Activated CD8-positive, alpha-beta T cell treated with anti-CD3 and anti-CD28 coated beads for 36 hours (primary cell): ENCODE results near the gene FAM177A1. TPM values are rescaled to one million over a fixed set of nuclear protein-coding genes. Genes with fewer than 3 reads are reported as not detected.
"Not testable (repeated sequence)": the region's sequence is repeated elsewhere in the genome, so short reads cannot be mapped to it uniquely, and the experiment has no call there.

ENCODE experiments used
- ATAC-seq: fragments of 200-7000 bp; cut with Tn5 transposase; one replicate; pipeline ENCODE4 v1.10.0; 2021; ENCODE audit warnings: mild to moderate bottlenecking, moderate library complexity
- CTCF ChIA-PET: fragments of 350-600 bp; sonication (Branson Sonifier 250); formaldehyde crosslinking; loops from one replicate; lab custom pipeline; 2021; ENCODE audit warnings: antibody characterized with exemption; lab: Charles Lee
- POLR2A ChIA-PET: fragments of 350-600 bp; sonication (Branson Sonifier 250); formaldehyde crosslinking; loops from one replicate; lab custom pipeline; 2021; ENCODE audit warnings: antibody characterized with exemption; lab: Charles Lee
- DNase-seq: peaks from one replicate; pipeline ENCODE4 v3.0.0-alpha.2; 2020
- H3K27ac Mint-ChIP-seq: one replicate; pipeline ENCODE4 v1.8.0; 2021; ENCODE audit warnings: mild to moderate bottlenecking, mixed read lengths
- H3K27me3 Mint-ChIP-seq: one replicate; pipeline ENCODE4 v1.8.0; 2021; ENCODE audit warnings: mixed read lengths
- H3K36me3 Mint-ChIP-seq: one replicate; pipeline ENCODE4 v1.8.0; 2021; ENCODE audit warnings: low read depth, mixed read lengths
- H3K4me1 Mint-ChIP-seq: one replicate; pipeline ENCODE4 v1.8.0; 2021; ENCODE audit warnings: low read depth, mixed read lengths
- H3K4me3 Mint-ChIP-seq: one replicate; pipeline ENCODE4 v1.8.0; 2021; ENCODE audit warnings: mild to moderate bottlenecking, moderate library complexity, mixed read lengths
- H3K9me3 Mint-ChIP-seq: one replicate; pipeline ENCODE4 v1.8.0; 2021; ENCODE audit warnings: mixed read lengths
- intact Hi-C: fragments of 100-400 bp; cut with micrococcal nuclease; formaldehyde crosslinking; loops from one replicate; pipeline ENCODE4 v1.10.0; 2022
- total RNA-seq, 2 experiments: library from RNA; stranded (reverse); gene quantifications; one replicate each; pipeline ENCODE4 v1.2.3, GENCODE V29; 2021
- TF ChIP-seq, protein P1 (sequence below): fragments of 200-600 bp; IDR thresholded peaks from one replicate; pipeline ENCODE4 v1.8.0; 2022; ENCODE audit warnings: antibody characterized with exemption, mild to moderate bottlenecking

FAM177A1 gene
- total RNA-seq, 2 experiments from 2014 or later, result 28.0 to 35.8 TPM

DNA sequence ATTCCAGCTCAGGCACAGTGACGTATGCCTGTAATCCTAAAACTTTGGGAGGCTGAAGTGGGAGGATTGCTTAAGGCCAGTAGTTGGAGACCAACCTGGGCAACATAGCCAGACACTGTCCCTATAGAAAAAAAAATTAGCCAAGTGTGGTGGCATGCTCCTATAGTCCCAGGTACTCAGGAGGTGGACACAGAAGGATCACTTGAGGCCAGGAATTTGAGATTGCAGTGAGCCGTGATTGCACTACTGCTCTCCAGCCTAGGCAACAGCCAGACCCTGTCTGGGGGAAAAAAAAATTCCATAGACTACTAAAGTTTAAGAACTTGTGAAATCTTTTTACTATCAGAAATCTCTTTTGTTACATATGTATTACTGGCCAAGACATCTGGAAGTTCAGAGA lies 6.6 kb downstream of the FAM177A1 start:
- Mint-ChIP-seq H3K4me3 (no peak overlapping the region), H3K27me3 (no peaks in the 10 kb centered on the region), H3K4me1 (peaks cover 9% of the 10 kb centered on the region), H3K27ac (no peak overlapping the region), H3K36me3 (peaks cover 18% of the 10 kb centered on the region), H3K9me3 (no peaks in the 10 kb centered on the region)
- no peak for ATAC-seq
- ChIA-PET CTCF (no interaction called here), POLR2A (no interaction called here)
- DNase-seq, result no peak
- TF ChIP-seq, protein P1, sequence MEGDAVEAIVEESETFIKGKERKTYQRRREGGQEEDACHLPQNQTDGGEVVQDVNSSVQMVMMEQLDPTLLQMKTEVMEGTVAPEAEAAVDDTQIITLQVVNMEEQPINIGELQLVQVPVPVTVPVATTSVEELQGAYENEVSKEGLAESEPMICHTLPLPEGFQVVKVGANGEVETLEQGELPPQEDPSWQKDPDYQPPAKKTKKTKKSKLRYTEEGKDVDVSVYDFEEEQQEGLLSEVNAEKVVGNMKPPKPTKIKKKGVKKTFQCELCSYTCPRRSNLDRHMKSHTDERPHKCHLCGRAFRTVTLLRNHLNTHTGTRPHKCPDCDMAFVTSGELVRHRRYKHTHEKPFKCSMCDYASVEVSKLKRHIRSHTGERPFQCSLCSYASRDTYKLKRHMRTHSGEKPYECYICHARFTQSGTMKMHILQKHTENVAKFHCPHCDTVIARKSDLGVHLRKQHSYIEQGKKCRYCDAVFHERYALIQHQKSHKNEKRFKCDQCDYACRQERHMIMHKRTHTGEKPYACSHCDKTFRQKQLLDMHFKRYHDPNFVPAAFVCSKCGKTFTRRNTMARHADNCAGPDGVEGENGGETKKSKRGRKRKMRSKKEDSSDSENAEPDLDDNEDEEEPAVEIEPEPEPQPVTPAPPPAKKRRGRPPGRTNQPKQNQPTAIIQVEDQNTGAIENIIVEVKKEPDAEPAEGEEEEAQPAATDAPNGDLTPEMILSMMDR, result no peak
- intact Hi-C loops, result no loop called here

DNA sequence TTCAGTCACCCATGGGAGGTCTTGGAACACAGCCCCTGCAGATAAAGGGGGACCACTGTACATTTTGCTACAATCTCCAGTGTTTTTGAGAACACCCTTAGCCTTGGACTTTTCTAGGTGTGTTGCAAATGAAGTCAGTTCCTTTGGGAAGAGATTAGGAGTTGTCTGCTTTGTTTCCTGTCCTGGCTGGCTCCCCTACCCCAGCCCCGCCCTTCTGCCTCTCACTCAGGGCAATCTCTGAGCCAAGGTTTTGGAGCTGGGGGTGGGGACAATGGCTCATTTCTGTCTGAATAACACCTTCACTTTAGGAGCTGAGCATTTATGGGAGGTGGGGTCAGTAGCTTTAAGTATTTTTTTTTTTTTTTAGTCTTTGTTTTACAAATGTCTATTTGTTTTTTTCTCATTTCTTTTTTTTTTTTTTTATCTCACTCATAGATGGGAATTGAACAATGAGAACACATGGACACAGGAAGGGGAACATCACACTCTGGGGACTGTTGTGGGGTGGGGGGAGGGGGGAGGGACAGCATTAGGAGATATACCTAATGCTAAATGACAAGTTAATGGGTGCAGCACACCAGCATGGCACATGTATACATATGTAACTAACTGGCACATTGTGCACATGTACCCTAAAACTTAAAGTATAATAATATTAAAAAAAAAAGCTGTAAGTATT lies 15.2 kb downstream of the FAM177A1 start:
- CTCF ChIA-PET, result not testable (repeated sequence)

DNA sequence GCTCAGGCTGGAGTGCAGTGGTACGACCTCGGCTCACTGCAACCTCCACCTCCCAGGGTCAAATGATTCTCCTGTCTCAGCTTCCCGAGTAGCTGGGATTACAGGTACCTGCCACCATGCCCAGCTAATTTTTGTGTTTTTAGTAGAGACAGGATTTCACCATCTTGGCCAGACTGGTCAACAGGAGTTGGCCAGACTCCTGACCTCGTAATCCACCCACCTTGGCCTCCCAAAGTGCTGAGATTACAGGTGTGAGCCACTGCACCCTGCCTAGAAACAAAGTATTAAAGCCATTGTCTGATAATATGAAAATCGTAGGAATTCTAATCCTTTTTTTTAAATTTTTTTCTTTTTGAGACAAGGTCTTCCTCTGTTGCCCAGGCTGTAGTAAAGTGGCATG lies 19.7 kb downstream of the FAM177A1 start:
- intact Hi-C loops, CTCF ChIA-PET, DNase-seq, H3K4me1 Mint-ChIP-seq, H3K27ac Mint-ChIP-seq, H3K27me3 Mint-ChIP-seq, H3K9me3 Mint-ChIP-seq, POLR2A ChIA-PET, ATAC-seq, H3K4me3 Mint-ChIP-seq: not testable (repeated sequence)
- H3K36me3 Mint-ChIP-seq, result peaks cover 19% of the 10 kb centered on the region

More for the DNA sequence above, 15.2 kb downstream of the FAM177A1 start:
- H3K27me3 Mint-ChIP-seq, DNase-seq, POLR2A ChIA-PET, H3K4me1 Mint-ChIP-seq, H3K27ac Mint-ChIP-seq, H3K9me3 Mint-ChIP-seq, intact Hi-C loops, H3K4me3 Mint-ChIP-seq, ATAC-seq: not testable (repeated sequence)
- H3K36me3 Mint-ChIP-seq, result peaks cover 11% of the 10 kb centered on the region

DNA sequence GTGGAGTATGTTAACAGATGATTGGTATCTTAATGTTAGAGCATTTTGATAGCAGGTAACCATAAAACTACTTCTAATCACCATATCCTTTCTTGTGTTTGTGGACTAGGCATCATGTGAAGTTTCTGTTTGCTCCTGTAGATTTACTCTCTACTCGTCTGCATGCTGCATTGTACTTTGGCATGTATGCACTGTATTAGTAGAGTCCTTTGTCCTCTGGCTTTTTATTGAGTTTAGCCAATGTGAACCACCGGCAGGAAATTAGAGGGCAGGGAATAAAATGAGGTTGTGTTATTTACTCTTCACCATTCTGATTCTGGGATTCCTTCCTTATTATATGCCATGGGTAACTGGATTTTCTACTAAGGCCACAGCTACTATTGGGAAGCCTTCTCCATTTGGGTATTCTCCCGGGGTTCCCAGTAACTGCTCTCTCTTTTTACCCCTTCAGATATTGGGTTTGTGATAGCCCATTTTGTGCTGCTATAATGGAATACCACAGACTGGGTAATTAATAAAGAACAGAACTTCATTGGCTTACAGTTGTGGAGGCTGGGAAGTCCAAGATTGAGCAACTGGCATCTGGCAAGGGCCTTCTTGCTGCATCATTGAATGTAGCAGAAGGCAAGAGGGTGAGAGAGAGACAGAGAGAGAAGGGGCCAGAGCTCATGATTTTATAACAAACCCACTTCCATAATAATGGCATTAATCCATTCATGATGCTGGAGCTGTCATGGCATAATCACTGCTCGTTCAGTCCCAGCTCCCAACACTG lies 22.4 kb downstream of the FAM177A1 start:
- H3K27ac Mint-ChIP-seq, result no peak overlapping the region
- peaks cover 4% of the 10 kb centered on the region for H3K4me1 Mint-ChIP-seq
- H3K27me3 Mint-ChIP-seq, result no peaks in the 10 kb centered on the region
- ATAC-seq (no peak), DNase-seq (no peak)
- peaks cover 21% of the 10 kb centered on the region for H3K36me3 Mint-ChIP-seq
- CTCF ChIA-PET, result no interaction called here
- POLR2A ChIA-PET, result no interaction called here
- intact Hi-C loops, result no loop called here
- TF ChIP-seq, protein P1, result no peak
- no peaks in the 10 kb centered on the region for H3K9me3 Mint-ChIP-seq
- H3K4me3 Mint-ChIP-seq, result no peak overlapping the region

DNA sequence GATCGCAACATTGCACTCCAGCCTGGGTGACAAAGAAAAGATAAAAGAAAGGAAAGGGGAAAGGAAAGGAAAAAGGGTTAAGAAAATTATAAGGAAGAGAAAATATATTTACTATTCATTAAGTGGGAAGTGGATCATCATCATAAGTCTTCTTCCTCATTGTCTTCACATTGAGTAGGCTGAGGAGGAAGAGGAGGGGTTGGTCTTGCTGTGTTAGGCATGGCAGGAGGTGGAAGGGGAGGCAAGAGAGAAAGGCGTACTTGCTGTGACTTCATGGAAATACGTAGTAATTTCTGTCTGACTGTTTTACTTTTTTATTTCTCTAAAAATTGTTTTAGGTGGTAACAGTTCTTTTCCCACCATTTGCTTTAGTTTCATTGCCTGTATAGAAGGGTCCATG lies 26.2 kb downstream of the FAM177A1 start:
- no peak overlapping the region for H3K4me3 Mint-ChIP-seq
- no peaks in the 10 kb centered on the region for H3K9me3 Mint-ChIP-seq
- ChIA-PET CTCF (no interaction called here), POLR2A (no interaction called here)
- peaks cover 4% of the 10 kb centered on the region for H3K4me1 Mint-ChIP-seq
- H3K27me3 Mint-ChIP-seq, result no peaks in the 10 kb centered on the region
- DNase-seq (no peak), ATAC-seq (no peak)
- TF ChIP-seq, protein P1, result no peak
- peaks cover 22% of the 10 kb centered on the region for H3K36me3 Mint-ChIP-seq
- H3K27ac Mint-ChIP-seq, result no peak overlapping the region
- intact Hi-C loops, result no loop called here

DNA sequence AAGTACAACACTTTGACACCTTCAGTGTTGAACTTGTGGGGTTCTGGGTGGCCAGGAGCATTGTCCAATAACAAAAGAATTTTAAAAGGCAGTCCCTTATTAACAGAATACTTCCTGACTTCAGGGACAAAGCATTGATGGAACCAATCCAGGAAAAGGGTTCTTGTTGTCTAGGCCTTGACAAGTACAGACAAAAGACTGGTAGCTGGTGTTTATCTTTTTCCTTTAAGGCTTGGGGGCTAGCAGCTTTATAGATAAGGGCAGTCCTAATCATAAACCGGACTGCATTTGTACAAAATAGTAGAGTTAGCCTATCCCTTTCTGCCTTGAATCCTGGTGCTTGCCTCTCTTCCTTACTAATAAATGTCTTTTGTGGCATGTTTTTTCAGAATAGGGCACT lies 27.4 kb downstream of the FAM177A1 start:
- POLR2A ChIA-PET, result no interaction called here
- TF ChIP-seq, protein P1, result no peak
- Mint-ChIP-seq H3K9me3 (no peaks in the 10 kb centered on the region), H3K27ac (no peak overlapping the region), H3K27me3 (no peaks in the 10 kb centered on the region), H3K36me3 (peaks cover 11% of the 10 kb centered on the region), H3K4me3 (no peak overlapping the region), H3K4me1 (peaks cover 4% of the 10 kb centered on the region)
- DNase-seq, result no peak
- intact Hi-C loops, result no loop called here
- no peak for ATAC-seq
- CTCF ChIA-PET, result no interaction called here
